ENCODE measurements around the gene ATG7. TPM values are rescaled to one million over a fixed set of nuclear protein-coding genes. Genes with fewer than 3 reads are reported as not detected.

ATG7 gene
- total RNA-seq, 1 experiment from 2014 or later: 36.0 TPM

- peaks cover 29% of the 10 kb centered on the region for H3K4me1 ChIP-seq (ENCODE audit: control insufficient read depth, insufficient read depth, low read length)
- intact Hi-C loops (cut with micrococcal nuclease; ENCODE audit: unreplicated experiment): loop anchor here (5.0 kb wide), 1 partner anchor 168 kb away; no protein-coding TSS in a partner anchor
- ChIA-PET POLR2A (no interaction called here), CTCF (no interaction called here)
- no peaks in the 10 kb centered on the region for H3K9me3 ChIP-seq (ENCODE audit: control insufficient read depth, insufficient read depth, low read depth, low read length)
- TF ChIP-seq POLR2AphosphoS5 (IDR thresholded peaks at IDR 0.05; ENCODE audit: low read depth, low read length) (no peak), REST (IDR thresholded peaks at IDR 0.05; ENCODE audit: insufficient read depth in 1 of 2, low read depth in 2 of 2, low read length in 1 of 2) (no peak)
- in situ Hi-C loops (cut with HindIII; ENCODE audit: low pct_unique_long_range_greater_than_20kb, low sequenced_read_pairs): no loop called here
- H3K27me3 ChIP-seq (ENCODE audit: control insufficient read depth, insufficient read depth, low read length): no peaks in the 10 kb centered on the region
- BruUV-seq (replicated peaks): no TSS peak
- ATAC-seq (0 out of 2 replicates have a peak, but pooled peaks have one; percentile 8), DNase-seq (ENCODE audit: low read depth, low spot score) (no peak)
- H3K4me3 ChIP-seq (ENCODE audit: low read depth in 2 of 2, low read length in 2 of 2): no peak overlapping the region
- peak overlapping the region; percentile 68 for H3K27ac ChIP-seq (ENCODE audit: low read length)
- H3K36me3 ChIP-seq (ENCODE audit: control insufficient read depth, insufficient read depth, low read length): no peaks in the 10 kb centered on the region
Observed at GRCh38 chr3:11545186-11545851, 273.1 kb downstream of the ATG7 start.

- DNase-seq (ENCODE audit: low read depth, low spot score): no peak
- H3K4me3 ChIP-seq (ENCODE audit: low read depth in 2 of 2, low read length in 2 of 2): no peak overlapping the region
- intact Hi-C loops (cut with micrococcal nuclease; ENCODE audit: unreplicated experiment): loop anchor here (5.0 kb wide), 1 partner anchor 169 kb away; no protein-coding TSS in a partner anchor
- ChIA-PET POLR2A (interaction anchor here (0.5 to 0.7 kb wide), 3 partner anchors 161 to 1178 kb away, joined by 3 to 9 read pairs (median 5); no protein-coding TSS in a partner anchor), CTCF (interaction anchor here (0.6 kb wide), 1 partner anchor 34 kb away, joined by 3 read pairs; no protein-coding TSS in a partner anchor)
- no peaks in the 10 kb centered on the region for H3K36me3 ChIP-seq (ENCODE audit: control insufficient read depth, insufficient read depth, low read length)
- BruUV-seq (replicated peaks): no TSS peak
- H3K4me1 ChIP-seq (ENCODE audit: control insufficient read depth, insufficient read depth, low read length): peaks cover 40% of the 10 kb centered on the region
- H3K27me3 ChIP-seq (ENCODE audit: control insufficient read depth, insufficient read depth, low read length): no peaks in the 10 kb centered on the region
- in situ Hi-C loops (cut with HindIII; ENCODE audit: low pct_unique_long_range_greater_than_20kb, low sequenced_read_pairs): no loop called here
- ATAC-seq: no peak
- TF ChIP-seq POLR2AphosphoS5 (IDR thresholded peaks at IDR 0.05; ENCODE audit: low read depth, low read length): no peak
- TF ChIP-seq REST (IDR thresholded peaks at IDR 0.05; ENCODE audit: insufficient read depth in 1 of 2, low read depth in 2 of 2, low read length in 1 of 2): no peak
- no peak for TF ChIP-seq CTCF (IDR thresholded peaks at IDR 0.05)
- TF ChIP-seq SIN3A (IDR thresholded peaks at IDR 0.05; ENCODE audit: borderline replicate concordance, insufficient read depth, low read depth, low read length): no peak
- TF ChIP-seq TCF7L2 (IDR thresholded peaks at IDR 0.05; ENCODE audit: low read depth, low read length): no peak
- peak overlapping the region; percentile 96 for H3K27ac ChIP-seq (ENCODE audit: low read length)
- no peaks in the 10 kb centered on the region for H3K9me3 ChIP-seq (ENCODE audit: control insufficient read depth, insufficient read depth, low read depth, low read length)
Observed at GRCh38 chr3:11546657-11547302, 274.6 kb downstream of the ATG7 start.
